ENCODE results near the gene TAS2R42.

The TAS2R42 gene, protein sequence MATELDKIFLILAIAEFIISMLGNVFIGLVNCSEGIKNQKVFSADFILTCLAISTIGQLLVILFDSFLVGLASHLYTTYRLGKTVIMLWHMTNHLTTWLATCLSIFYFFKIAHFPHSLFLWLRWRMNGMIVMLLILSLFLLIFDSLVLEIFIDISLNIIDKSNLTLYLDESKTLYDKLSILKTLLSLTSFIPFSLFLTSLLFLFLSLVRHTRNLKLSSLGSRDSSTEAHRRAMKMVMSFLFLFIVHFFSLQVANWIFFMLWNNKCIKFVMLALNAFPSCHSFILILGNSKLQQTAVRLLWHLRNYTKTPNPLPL
- 0 reads per million in 9 experiments for total RNA-seq

DNA sequence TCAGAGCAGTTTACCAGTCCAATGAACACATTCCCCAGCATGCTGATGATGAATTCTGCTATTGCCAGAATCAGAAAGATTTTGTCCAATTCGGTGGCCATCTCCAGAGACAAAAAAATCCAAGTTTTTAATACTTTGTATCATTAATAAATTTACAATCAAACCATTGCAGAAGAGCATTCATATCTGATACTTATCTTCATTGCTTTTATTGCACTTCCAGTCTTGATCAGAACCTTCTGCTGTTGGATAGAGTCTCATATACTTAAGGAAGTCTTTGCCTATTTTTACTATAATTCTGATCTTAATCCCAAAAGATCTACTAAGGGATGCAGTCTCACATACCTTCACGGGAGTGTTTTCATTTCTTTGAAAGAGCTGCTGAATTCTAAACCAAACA is at the start of gene TAS2R42:
Gene TAS2R42, minus strand, starts transcription at position 101 of the 400 bp plus-strand sequence. Its CDS starts 0 bp downstream, at position 101.
- Mint-ChIP-seq H3K27me3 (no peaks in the 10 kb centered on the region), H3K27ac (no peak within 1 kb of the TSS), H3K36me3 (ENCODE audit: insufficient read depth) (no peaks in the 10 kb centered on the region), H3K9me3 (no peaks in the 10 kb centered on the region), H3K4me3 (no peak within 1 kb of the TSS), H3K4me1 (ENCODE audit: low read depth in 2 of 2) (no peaks in the 10 kb centered on the region)
- DNase-seq = no peak
- ATAC-seq (replicated peaks) = no peak

DNA sequence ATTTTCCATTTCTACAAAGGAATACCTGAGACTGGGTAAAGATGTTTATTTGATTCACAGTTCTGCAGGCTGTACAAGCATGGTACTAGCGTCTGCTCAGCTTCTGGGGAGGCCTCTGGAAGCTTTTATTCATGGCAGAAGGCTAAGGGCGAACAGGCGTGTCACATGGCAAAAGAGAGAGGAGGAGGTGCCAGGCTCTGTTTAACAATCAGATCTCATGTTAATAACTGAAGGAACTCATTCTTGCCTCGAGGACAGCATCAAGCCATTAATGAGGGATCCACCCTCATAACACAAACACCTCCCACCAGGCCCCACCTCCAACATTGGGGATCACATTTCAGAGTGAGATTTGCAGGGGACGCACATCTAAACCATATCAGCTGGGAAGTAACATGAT is 46.8 kb upstream of the TAS2R42 start:
- H3K4me1 Mint-ChIP-seq (ENCODE audit: low read depth in 2 of 2) = no peaks in the 10 kb centered on the region
- H3K9me3 Mint-ChIP-seq = peaks cover 0 to 7% of the 10 kb centered on the region in 2 donors

DNA sequence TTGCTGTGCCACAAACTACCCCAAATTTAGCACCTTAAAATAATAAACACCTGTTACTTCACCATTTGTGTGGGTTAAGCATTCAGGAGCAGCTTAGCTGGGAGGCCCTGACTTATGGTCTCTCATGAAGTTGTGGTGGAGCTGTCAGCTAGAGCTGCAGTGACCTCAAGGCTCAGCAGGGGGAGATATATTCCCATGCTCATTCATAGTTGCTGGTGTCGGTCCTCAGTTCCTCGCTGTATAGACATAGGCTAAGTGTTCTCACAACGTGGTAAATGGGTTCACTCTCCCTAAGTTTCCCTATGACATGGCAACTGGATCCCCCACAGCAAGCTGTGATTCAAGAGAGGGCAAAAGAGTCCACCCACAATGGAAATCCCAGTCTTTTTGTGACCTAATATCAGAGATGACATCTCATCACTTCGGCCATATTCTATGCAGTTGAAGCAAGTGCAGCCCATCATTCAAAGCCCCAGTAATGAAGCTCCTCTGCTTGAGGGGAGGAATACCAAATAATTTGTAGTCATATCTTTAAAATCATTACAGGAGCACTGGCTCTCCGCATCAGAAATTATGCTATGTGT is 41.7 kb upstream of the TAS2R42 start:
- no peak for ATAC-seq (replicated peaks)
- H3K4me3 Mint-ChIP-seq = no peak overlapping the region

More for the DNA sequence above, 46.8 kb upstream of the TAS2R42 start:
- no peak overlapping the region for H3K4me3 Mint-ChIP-seq
- peaks cover 0 to 4% of the 10 kb centered on the region in 2 donors for H3K27me3 Mint-ChIP-seq
- no peak overlapping the region for H3K27ac Mint-ChIP-seq
- H3K36me3 Mint-ChIP-seq (ENCODE audit: insufficient read depth) = no peaks in the 10 kb centered on the region
- DNase-seq (no peak), ATAC-seq (replicated peaks) (no peak)

DNA sequence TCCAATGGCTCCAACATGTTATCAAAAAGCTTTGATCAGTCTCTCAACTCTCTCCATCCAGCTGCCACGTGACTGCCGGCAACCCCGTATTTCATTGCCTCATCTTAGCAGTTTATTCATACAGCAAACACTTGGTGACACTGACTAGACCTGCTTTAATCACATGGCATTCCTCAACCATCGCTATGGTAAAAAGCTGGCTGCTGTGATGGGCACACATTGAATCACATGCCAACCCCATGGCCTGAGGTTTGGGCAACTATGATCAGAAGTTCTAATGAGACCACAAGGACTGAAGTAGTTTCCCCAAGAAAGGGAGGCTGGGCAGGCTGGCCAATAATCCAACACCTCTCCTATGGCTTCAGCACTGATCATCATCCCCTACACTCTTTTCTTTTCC is 40.6 kb upstream of the TAS2R42 start:
- Mint-ChIP-seq H3K27me3 (peaks cover 0 to 10% of the 10 kb centered on the region in 2 donors), H3K4me1 (ENCODE audit: low read depth in 2 of 2) (no peaks in the 10 kb centered on the region), H3K27ac (no peak overlapping the region), H3K36me3 (ENCODE audit: insufficient read depth) (no peaks in the 10 kb centered on the region), H3K9me3 (peaks cover 0 to 13% of the 10 kb centered on the region in 2 donors), H3K4me3 (no peak overlapping the region)
- DNase-seq = no peak
- ATAC-seq (replicated peaks) = no peak

More for the DNA sequence above, 41.7 kb upstream of the TAS2R42 start:
- no peaks in the 10 kb centered on the region for H3K36me3 Mint-ChIP-seq (ENCODE audit: insufficient read depth)
- H3K4me1 Mint-ChIP-seq (ENCODE audit: low read depth in 2 of 2) = no peaks in the 10 kb centered on the region
- peaks cover 0 to 7% of the 10 kb centered on the region in 2 donors for H3K9me3 Mint-ChIP-seq
- no peak overlapping the region for H3K27ac Mint-ChIP-seq
- peak in 1 of 3 experiments; percentile 23 for DNase-seq
- peaks cover 0 to 4% of the 10 kb centered on the region in 2 donors for H3K27me3 Mint-ChIP-seq

DNA sequence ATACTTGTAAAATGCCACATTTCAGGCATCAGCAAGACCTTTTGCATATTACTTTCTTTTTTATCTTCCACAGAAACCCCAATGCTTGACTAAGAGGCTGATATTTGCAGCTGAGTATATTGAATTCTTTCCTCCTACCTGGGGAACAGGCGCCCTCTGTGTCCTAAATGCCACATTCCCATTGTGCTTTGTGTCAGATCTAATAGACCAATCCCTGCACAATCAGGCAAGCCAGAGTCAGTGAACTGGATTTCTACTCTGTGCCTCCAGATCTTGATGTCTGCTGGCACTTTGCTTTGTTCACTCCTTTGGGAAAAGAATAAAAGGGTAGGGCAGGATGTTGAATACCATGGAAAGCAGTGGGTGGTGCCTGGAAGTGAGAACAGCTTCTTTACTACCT is 22.4 kb upstream of the TAS2R42 start:
- no peak overlapping the region for H3K4me3 Mint-ChIP-seq
- no peaks in the 10 kb centered on the region for H3K36me3 Mint-ChIP-seq (ENCODE audit: insufficient read depth)
- H3K4me1 Mint-ChIP-seq (ENCODE audit: low read depth in 2 of 2) = no peaks in the 10 kb centered on the region

DNA sequence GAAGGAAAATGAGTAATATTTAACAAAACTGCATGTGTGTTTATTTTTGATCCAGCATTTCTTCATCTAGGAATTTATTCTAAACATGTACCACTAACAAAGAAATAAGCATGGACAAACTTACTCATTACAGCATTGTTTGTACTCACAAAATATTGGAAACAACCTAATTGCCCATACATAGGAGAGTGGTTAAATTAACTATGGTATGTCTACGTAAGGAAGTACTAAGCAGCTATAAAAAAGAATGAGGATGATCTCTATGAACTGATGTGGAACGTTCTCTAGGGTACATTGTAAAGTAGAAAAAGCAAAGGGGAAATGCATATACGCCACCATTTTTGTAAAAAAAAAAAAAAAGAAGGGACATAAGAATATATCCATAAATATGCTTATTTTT is 17.4 kb upstream of the TAS2R42 start:
- Mint-ChIP-seq H3K27ac (no peak overlapping the region), H3K9me3 (no peaks in the 10 kb centered on the region), H3K27me3 (peaks cover 0 to 12% of the 10 kb centered on the region in 2 donors), H3K36me3 (ENCODE audit: insufficient read depth) (no peaks in the 10 kb centered on the region), H3K4me3 (no peak overlapping the region), H3K4me1 (ENCODE audit: low read depth in 2 of 2) (no peaks in the 10 kb centered on the region)
- ATAC-seq (replicated peaks) (no peak), DNase-seq (no peak)

More for the DNA sequence above, 22.4 kb upstream of the TAS2R42 start:
- DNase-seq (no peak), ATAC-seq (replicated peaks) (no peak)
- Mint-ChIP-seq H3K27ac (no peak overlapping the region), H3K27me3 (peaks cover 0 to 14% of the 10 kb centered on the region in 2 donors), H3K9me3 (no peaks in the 10 kb centered on the region)

DNA sequence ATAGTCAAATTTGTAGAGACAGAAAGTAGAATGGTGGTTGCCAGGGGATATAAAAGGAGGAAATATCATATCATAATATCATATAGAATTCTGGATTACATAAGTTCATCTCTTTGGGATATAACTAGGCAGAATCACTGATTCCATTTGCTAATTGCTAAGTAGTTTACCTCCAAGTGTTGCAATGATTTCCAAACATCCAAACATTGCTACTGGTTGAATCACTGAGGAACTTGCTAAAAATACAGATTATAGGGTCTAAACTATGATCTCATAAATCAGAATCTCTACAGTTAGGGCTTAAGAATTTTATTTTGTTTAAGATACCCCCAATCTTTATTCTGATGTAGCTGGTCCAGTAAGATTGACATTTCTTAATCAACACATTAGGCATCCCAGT is 16.1 kb upstream of the TAS2R42 start:
- ATAC-seq (replicated peaks) (no peak), DNase-seq (no peak)
- H3K4me3 Mint-ChIP-seq = no peak overlapping the region
- no peaks in the 10 kb centered on the region for H3K4me1 Mint-ChIP-seq (ENCODE audit: low read depth in 2 of 2)
- H3K9me3 Mint-ChIP-seq = no peaks in the 10 kb centered on the region
- no peaks in the 10 kb centered on the region for H3K36me3 Mint-ChIP-seq (ENCODE audit: insufficient read depth)
- peaks cover 0 to 12% of the 10 kb centered on the region in 2 donors for H3K27me3 Mint-ChIP-seq
- no peak overlapping the region for H3K27ac Mint-ChIP-seq

DNA sequence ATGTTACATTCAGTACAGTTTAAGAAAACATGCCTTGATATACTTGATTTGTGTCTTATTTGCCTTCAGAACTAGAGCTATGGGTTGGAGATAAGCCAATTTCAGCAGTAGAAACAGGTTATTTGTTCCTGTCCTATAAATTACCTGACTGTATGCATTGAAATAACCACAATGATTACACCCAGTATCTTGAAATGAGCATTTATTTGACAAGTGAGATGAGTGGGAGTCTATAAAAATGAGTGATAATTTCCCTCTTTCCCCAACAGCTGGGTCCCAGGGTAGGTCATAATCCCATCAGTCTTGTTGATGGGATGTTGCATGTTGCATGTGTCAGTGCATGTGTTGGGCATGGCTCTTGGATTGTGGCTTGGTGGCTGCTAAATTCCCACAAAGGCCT is 3.7 kb downstream of the TAS2R42 start:
- Mint-ChIP-seq H3K36me3 (ENCODE audit: insufficient read depth) (no peaks in the 10 kb centered on the region), H3K27ac (no peak overlapping the region), H3K4me3 (no peak overlapping the region), H3K9me3 (no peaks in the 10 kb centered on the region), H3K27me3 (no peaks in the 10 kb centered on the region), H3K4me1 (ENCODE audit: low read depth in 2 of 2) (no peaks in the 10 kb centered on the region)
- no peak for ATAC-seq (replicated peaks)
- no peak for DNase-seq

DNA sequence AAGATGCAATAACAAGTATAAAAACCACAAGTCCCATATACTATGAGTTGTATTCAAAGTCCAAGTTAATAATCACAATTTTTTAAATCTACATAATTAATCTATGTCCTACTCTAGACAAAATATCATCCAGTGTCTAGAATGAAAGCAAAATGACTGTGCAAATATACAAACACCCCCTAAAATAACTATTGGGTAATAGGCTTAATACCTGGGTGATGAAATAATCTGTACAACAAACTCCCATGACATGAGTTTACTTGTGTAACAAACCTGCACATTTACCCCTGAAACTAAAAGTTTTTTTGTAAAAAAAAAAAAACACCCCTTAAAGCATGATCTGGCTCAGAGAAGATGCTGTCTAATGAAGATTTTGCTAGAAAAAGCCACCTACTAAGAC is 4.2 kb downstream of the TAS2R42 start:
- no peak overlapping the region for H3K27ac Mint-ChIP-seq

DNA sequence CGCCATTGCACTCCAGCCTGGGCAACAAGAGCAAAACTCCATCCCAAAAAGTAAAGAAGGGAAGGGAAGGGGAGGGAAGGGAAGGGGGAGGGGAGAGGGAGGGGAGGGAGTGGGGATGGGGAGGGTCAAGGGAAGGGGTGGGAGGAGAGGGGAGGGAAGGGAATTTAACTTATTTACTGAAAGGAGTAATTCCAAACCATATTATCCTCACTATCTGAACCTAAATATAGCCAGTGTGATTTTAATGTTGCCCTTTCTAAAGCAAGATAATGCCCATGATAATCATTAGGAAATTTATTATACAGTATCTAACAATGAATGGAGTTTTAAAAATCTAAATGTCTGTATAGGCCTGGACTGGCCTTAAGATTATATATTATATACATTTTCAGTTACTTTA is 8.5 kb downstream of the TAS2R42 start:
- DNase-seq (no peak), ATAC-seq (replicated peaks) (no peak)
- H3K36me3 Mint-ChIP-seq (ENCODE audit: insufficient read depth) = no peaks in the 10 kb centered on the region
- no peaks in the 10 kb centered on the region for H3K27me3 Mint-ChIP-seq
- no peak overlapping the region for H3K4me3 Mint-ChIP-seq
- H3K9me3 Mint-ChIP-seq = no peaks in the 10 kb centered on the region
- peaks cover 4 to 5% of the 10 kb centered on the region in 2 donors for H3K4me1 Mint-ChIP-seq (ENCODE audit: low read depth in 2 of 2)
- no peak overlapping the region for H3K27ac Mint-ChIP-seq

More for the DNA sequence above, 4.2 kb downstream of the TAS2R42 start:
- DNase-seq = no peak
- no peaks in the 10 kb centered on the region for H3K36me3 Mint-ChIP-seq (ENCODE audit: insufficient read depth)
- H3K4me1 Mint-ChIP-seq (ENCODE audit: low read depth in 2 of 2) = no peaks in the 10 kb centered on the region
- no peaks in the 10 kb centered on the region for H3K27me3 Mint-ChIP-seq
- H3K9me3 Mint-ChIP-seq = no peaks in the 10 kb centered on the region
- no peak for ATAC-seq (replicated peaks)
- no peak overlapping the region for H3K4me3 Mint-ChIP-seq

DNA sequence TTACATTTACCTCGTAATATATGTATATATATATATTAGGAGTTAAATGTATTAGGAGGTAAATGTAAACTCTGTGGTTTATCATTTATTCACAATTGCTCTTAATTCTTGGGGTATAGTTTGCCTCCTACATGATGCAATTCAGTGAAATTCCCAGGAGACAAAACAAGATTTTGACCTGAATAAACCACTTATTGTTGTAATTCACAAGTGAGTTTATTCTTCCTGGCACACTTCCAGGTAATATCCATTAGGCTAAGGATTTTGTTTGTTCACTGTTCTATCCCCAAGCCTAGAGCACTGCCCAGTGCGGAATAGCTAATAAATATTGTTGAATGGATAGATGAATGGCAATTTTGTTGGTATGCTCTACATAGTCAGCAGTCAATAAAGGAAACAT is 12.7 kb downstream of the TAS2R42 start:
- H3K27ac Mint-ChIP-seq = no peak overlapping the region
- H3K4me1 Mint-ChIP-seq (ENCODE audit: low read depth in 2 of 2) = peaks cover 33 to 35% of the 10 kb centered on the region in 2 donors
- no peak for DNase-seq
- ATAC-seq (replicated peaks) = no peak
- no peak overlapping the region for H3K4me3 Mint-ChIP-seq
- H3K36me3 Mint-ChIP-seq (ENCODE audit: insufficient read depth) = peaks cover 18% of the 10 kb centered on the region
- no peaks in the 10 kb centered on the region for H3K27me3 Mint-ChIP-seq
- H3K9me3 Mint-ChIP-seq = no peaks in the 10 kb centered on the region

DNA sequence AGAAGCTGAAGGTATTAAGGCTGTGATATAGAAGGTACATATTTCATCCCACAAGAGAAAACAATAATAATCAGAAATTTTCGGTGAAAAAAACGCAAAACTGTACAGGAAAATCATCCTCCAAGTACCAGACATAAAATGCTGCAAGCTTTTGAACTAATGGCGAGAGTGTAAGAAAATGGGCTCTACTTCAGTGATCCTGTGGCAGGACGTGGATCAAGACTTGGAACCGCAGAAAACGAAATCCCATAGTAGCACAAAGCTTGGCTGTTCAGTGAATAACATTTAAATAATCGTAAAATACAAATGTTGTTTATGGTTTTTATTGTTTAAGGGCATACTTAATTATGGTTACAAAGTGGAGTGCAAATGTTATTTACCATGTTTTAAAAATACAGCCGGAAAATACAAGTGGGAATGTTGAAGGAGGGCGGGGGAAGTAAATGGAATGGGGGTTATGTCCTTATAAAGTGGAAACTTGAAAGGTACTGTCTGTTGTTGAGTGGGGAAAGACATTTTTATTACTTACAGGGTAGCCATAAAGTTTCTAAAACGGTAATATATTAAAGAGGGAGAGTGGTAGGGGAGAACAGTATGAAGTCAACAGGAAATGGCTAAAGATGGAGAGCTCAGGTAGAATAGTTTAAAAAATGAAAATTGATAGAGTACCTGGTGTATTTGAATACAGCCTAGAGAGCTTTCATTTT is 14.6 kb downstream of the TAS2R42 start:
- DNase-seq (no peak), ATAC-seq (replicated peaks) (no peak)
- Mint-ChIP-seq H3K9me3 (no peaks in the 10 kb centered on the region), H3K36me3 (ENCODE audit: insufficient read depth) (peaks cover 20% of the 10 kb centered on the region), H3K4me3 (peak overlapping the region; percentile 99), H3K27ac (peak overlapping the region; percentile 99 to 100), H3K27me3 (no peaks in the 10 kb centered on the region), H3K4me1 (ENCODE audit: low read depth in 2 of 2) (peaks cover 42 to 44% of the 10 kb centered on the region in 2 donors)

DNA sequence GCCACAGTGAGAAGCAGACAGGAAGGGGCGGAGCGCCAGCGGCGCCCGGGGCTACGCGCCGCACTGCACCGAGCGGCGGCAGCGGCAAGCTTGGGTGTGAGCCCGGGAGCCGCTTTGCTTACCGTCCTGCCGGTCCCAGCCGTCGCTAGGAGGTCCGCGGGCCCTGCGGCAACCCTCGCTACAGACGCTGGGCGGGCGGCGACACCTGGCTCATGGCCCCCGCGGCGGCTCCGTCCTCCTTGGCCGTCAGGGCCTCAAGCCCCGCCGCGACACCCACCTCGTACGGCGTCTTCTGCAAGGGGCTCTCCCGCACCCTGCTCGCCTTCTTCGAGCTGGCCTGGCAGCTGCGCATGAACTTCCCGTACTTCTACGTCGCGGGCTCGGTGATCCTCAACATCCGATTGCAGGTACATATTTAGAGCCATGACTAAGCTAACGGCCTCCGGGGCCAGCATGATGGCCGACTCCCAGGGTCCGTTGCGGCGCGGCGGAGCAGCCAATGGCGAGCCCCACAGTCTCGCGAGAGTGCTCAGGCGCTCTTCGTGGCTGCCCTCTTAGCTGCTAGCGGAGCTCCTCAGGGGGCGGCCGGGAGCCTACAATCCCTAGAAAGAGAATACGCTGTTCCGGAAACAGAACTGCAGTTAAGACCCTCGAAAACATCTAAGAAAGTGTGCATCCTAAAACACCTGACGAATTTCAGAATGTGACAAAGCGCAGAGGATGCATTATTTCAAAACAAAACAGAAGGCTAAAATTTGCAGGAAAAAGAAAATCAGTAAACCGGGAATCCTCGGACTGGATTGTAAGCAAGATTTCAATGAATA is 15.4 kb downstream of the TAS2R42 start, which contains the start of gene SMIM10L1:
Gene SMIM10L1, plus strand, starts transcription at position 50 of the 824 bp plus-strand sequence. Its CDS starts 163 bp downstream, at position 213.
- H3K27me3 Mint-ChIP-seq = no peaks in the 10 kb centered on the region
- H3K4me3 Mint-ChIP-seq = peak within 1 kb of the TSS; percentile 99
- ATAC-seq (replicated peaks) (peak; percentile 91), DNase-seq (peak; percentile 79 to 84 (median 82))
- no peaks in the 10 kb centered on the region for H3K9me3 Mint-ChIP-seq
- H3K27ac Mint-ChIP-seq = peak within 1 kb of the TSS; percentile 99 to 100
- H3K4me1 Mint-ChIP-seq (ENCODE audit: low read depth in 2 of 2) = peaks cover 44 to 48% of the 10 kb centered on the region in 2 donors
- H3K36me3 Mint-ChIP-seq (ENCODE audit: insufficient read depth) = peaks cover 20% of the 10 kb centered on the region
